ENCODE results near the gene TTC39C. TPM values are rescaled to one million over a fixed set of nuclear protein-coding genes. Genes with fewer than 3 reads are reported as not detected.

TTC39C gene
- total RNA-seq, 1 donor from 2014 or later = 68.4 TPM

- CTCF ChIA-PET = no interaction called here
- intact Hi-C loops (cut with micrococcal nuclease) = no loop called here
- no peak overlapping the region for H3K4me3 Mint-ChIP-seq
- no peaks in the 10 kb centered on the region for H3K9me3 Mint-ChIP-seq
- TF ChIP-seq CTCF (IDR thresholded peaks at IDR 0.05) = no peak
- no peaks in the 10 kb centered on the region for H3K36me3 Mint-ChIP-seq (ENCODE audit: low read depth)
- no peak overlapping the region for H3K27ac Mint-ChIP-seq
- H3K27me3 Mint-ChIP-seq = no peaks in the 10 kb centered on the region
- POLR2A ChIA-PET = interaction anchor here (0.8 kb wide), 1 partner anchor 21 kb away, joined by 5 read pairs; no protein-coding TSS in a partner anchor
- ATAC-seq (ENCODE audit: low read depth) (no peak), DNase-seq (no peak)
- peaks cover 17% of the 10 kb centered on the region for H3K4me1 Mint-ChIP-seq
These were observed 13.7 kb upstream of the TTC39C start for GRCh38 chr18:24000613-24001490.

GRCh38 chr18:24002479-24002878 is 12.1 kb upstream of the TTC39C start:
- H3K4me1 Mint-ChIP-seq = peaks cover 22% of the 10 kb centered on the region
- DNase-seq (no peak), ATAC-seq (ENCODE audit: low read depth) (no peak)
- H3K36me3 Mint-ChIP-seq (ENCODE audit: low read depth) = no peaks in the 10 kb centered on the region
- no peak for TF ChIP-seq CTCF (IDR thresholded peaks at IDR 0.05)
- H3K4me3 Mint-ChIP-seq = no peak overlapping the region
- intact Hi-C loops (cut with micrococcal nuclease) = no loop called here
- ChIA-PET POLR2A (no interaction called here), CTCF (no interaction called here)
- no peaks in the 10 kb centered on the region for H3K27me3 Mint-ChIP-seq
- H3K27ac Mint-ChIP-seq = no peak overlapping the region
- no peaks in the 10 kb centered on the region for H3K9me3 Mint-ChIP-seq

GRCh38 chr18:24003288-24003687 is 11.3 kb upstream of the TTC39C start:
- Mint-ChIP-seq H3K36me3 (ENCODE audit: low read depth) (no peaks in the 10 kb centered on the region), H3K4me3 (no peak overlapping the region), H3K27me3 (no peaks in the 10 kb centered on the region), H3K4me1 (peaks cover 23% of the 10 kb centered on the region), H3K27ac (no peak overlapping the region), H3K9me3 (no peaks in the 10 kb centered on the region)
- DNase-seq (no peak), ATAC-seq (ENCODE audit: low read depth) (no peak)
- TF ChIP-seq CTCF (IDR thresholded peaks at IDR 0.05) = no peak
- ChIA-PET CTCF (no interaction called here), POLR2A (no interaction called here)
- intact Hi-C loops (cut with micrococcal nuclease) = no loop called here

- DNase-seq (no peak), ATAC-seq (ENCODE audit: low read depth) (no peak)
- H3K36me3 Mint-ChIP-seq (ENCODE audit: low read depth) = no peaks in the 10 kb centered on the region
- H3K4me1 Mint-ChIP-seq = peaks cover 31% of the 10 kb centered on the region
- POLR2A ChIA-PET = no interaction called here
- H3K4me3 Mint-ChIP-seq = no peak overlapping the region
- no peaks in the 10 kb centered on the region for H3K9me3 Mint-ChIP-seq
- H3K27ac Mint-ChIP-seq = no peak overlapping the region
- H3K27me3 Mint-ChIP-seq = no peaks in the 10 kb centered on the region
- intact Hi-C loops (cut with micrococcal nuclease) = no loop called here
- CTCF ChIA-PET = no interaction called here
- TF ChIP-seq CTCF (IDR thresholded peaks at IDR 0.05) = no peak
These were observed 10.5 kb upstream of the TTC39C start for GRCh38 chr18:24003903-24004640.

- POLR2A ChIA-PET = no interaction called here
- TF ChIP-seq CTCF (IDR thresholded peaks at IDR 0.05) = no peak
- CTCF ChIA-PET = no interaction called here
These were observed 7.7 kb upstream of the TTC39C start for GRCh38 chr18:24006712-24007313.

More at GRCh38 chr18:24006712-24007313, 7.7 kb upstream of the TTC39C start:
- H3K36me3 Mint-ChIP-seq (ENCODE audit: low read depth) = no peaks in the 10 kb centered on the region
- H3K9me3 Mint-ChIP-seq = no peaks in the 10 kb centered on the region
- DNase-seq (no peak), ATAC-seq (ENCODE audit: low read depth) (no peak)
- no peak overlapping the region for H3K27ac Mint-ChIP-seq
- intact Hi-C loops (cut with micrococcal nuclease) = no loop called here
- no peaks in the 10 kb centered on the region for H3K27me3 Mint-ChIP-seq
- peaks cover 46% of the 10 kb centered on the region for H3K4me1 Mint-ChIP-seq
- H3K4me3 Mint-ChIP-seq = no peak overlapping the region
